Measurements from ENCODE around the gene FAM53B.

Gene FAM53B

DNA sequence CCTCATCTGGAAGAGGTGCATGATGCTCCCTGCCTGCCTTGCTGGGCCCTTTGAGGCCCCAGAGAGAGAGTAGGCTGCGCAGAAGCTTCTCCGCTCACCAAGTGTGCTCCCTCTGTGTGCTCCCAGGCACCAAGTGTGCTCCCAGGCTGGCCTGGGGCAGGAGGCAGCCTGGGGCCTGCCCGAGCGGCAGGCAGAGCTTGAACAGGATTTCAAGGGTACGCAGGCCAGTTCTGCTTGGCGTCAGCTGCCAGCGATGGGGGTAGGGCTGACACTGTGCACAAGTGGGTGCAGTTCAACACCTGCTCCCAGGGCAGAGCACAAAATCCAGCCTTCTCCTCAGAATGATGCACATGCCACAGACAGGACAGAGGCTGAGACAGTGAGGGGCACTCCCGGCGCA lies 119.7 kb downstream of the FAM53B start:
- DNase-seq (ENCODE audit: low read depth): no peak
- TF ChIP-seq, protein P1, sequence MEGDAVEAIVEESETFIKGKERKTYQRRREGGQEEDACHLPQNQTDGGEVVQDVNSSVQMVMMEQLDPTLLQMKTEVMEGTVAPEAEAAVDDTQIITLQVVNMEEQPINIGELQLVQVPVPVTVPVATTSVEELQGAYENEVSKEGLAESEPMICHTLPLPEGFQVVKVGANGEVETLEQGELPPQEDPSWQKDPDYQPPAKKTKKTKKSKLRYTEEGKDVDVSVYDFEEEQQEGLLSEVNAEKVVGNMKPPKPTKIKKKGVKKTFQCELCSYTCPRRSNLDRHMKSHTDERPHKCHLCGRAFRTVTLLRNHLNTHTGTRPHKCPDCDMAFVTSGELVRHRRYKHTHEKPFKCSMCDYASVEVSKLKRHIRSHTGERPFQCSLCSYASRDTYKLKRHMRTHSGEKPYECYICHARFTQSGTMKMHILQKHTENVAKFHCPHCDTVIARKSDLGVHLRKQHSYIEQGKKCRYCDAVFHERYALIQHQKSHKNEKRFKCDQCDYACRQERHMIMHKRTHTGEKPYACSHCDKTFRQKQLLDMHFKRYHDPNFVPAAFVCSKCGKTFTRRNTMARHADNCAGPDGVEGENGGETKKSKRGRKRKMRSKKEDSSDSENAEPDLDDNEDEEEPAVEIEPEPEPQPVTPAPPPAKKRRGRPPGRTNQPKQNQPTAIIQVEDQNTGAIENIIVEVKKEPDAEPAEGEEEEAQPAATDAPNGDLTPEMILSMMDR (IDR thresholded peaks at IDR 0.05; ENCODE audit: control insufficient read depth, insufficient read depth, low read depth, low read length, missing control alignments): no peak
- no peak overlapping the region for H3K4me3 ChIP-seq (ENCODE audit: control insufficient read depth, low read depth, low read length)

DNA sequence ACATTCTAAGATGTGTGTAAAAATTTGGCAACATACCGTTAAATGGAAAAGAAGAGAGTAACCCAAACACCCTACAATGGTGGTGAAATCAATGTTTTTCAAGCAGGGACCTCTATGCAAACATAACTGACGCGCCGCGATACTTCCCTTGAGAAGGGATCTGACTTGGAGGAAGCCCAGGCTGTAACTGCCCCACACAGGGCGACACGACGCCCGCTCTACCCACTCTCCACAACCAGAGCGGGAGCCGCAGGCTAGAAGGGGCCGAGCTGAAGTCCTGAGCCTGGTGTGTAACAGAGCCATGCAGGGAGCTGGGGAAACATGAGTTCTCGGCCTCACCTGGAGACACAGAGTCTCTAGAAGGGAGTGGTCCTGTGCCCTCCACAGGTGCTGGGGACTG lies 120.2 kb downstream of the FAM53B start:
- TF ChIP-seq, protein P1 (IDR thresholded peaks at IDR 0.05; ENCODE audit: control insufficient read depth, insufficient read depth, low read depth, low read length, missing control alignments): no peak
- DNase-seq (ENCODE audit: low read depth): no peak
- no peak overlapping the region for H3K4me3 ChIP-seq (ENCODE audit: control insufficient read depth, low read depth, low read length)

DNA sequence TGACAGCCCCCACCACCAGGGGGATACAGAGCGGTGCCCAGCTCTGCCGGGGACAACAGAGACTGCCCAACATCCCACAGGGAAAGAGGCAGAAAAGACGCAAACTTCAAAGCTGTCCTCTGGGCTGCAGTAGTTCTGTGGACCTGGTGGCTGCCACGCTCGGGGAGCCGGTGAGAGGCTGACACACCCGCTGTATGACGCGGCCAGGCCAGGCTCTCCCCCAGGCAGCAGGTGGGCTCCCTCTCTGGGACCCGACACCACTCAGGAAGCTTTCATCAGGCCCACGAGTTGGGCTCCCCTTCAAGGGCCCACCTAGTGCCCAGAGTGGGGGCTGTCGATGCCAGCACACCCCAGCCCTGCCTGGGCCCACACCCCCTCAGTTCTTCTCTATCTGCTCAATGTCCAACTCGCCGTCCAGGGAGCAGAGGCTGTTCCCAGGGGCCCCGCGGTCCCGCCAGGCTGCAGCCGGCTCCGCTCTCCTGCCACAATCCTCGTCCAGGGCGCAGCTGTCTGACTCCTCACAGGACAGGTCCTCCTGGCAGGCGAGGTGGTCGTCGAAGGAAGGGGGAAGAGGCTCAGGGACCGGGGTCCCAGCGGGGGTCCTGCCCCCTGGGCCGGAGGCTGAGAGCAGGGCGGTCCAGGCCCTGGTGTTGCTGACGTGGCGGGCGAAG lies 121.2 kb downstream of the FAM53B start:
- TF ChIP-seq, protein P1 (IDR thresholded peaks at IDR 0.05; ENCODE audit: control insufficient read depth, insufficient read depth, low read depth, low read length, missing control alignments): no peak
- no peak for DNase-seq (ENCODE audit: low read depth)
- H3K4me3 ChIP-seq (ENCODE audit: control insufficient read depth, low read depth, low read length): no peak overlapping the region

- TF ChIP-seq, protein P1 (IDR thresholded peaks at IDR 0.05; ENCODE audit: control insufficient read depth, insufficient read depth, low read depth, low read length, missing control alignments): no peak
- H3K4me3 ChIP-seq (ENCODE audit: control insufficient read depth, low read depth, low read length): no peak overlapping the region
- no peak for DNase-seq (ENCODE audit: low read depth)
Observed at GRCh38 chr10:124622158-124622557, 122.0 kb downstream of the FAM53B start.

GRCh38 chr10:124621637-124622036 lies 122.5 kb downstream of the FAM53B start:
- no peak for DNase-seq (ENCODE audit: low read depth)
- no peak overlapping the region for H3K4me3 ChIP-seq (ENCODE audit: control insufficient read depth, low read depth, low read length)
- TF ChIP-seq, protein P1 (IDR thresholded peaks at IDR 0.05; ENCODE audit: control insufficient read depth, insufficient read depth, low read depth, low read length, missing control alignments): no peak

DNA sequence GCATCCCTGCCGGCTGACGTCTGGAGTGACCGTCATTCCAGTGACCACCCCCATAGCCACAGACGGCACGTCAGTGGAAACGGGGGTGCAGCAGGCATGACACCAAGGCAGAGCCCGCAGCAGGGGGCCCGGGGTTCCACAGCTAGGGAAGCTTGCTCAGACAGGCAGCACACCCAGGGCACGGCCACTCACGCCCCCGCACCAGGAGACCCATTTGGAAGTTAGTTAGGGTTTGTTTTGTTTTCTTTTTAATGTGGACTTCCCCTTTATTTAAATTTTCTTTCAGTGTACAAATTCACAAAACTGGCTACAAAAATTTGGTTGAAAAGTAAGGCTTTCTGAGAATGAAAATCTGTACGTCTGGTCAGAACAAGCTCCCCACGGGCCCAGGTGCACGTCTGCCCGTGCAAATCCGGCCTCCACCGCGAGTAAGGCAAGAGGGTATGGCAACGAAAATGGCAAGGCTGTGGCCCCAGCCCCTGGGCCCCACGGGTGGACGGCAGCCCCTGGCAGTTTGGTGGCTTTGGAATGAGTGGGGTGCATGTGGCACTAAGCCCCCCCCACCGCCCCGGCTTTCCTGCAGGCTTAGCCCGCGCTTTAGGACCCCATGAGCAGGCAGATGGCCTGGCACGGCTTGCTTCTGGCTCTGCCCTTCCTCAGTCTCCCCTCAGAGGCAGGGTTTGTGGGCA lies 124.2 kb downstream of the FAM53B start:
- no peak overlapping the region for H3K4me3 ChIP-seq (ENCODE audit: control insufficient read depth, low read depth, low read length)
- TF ChIP-seq, protein P1 (IDR thresholded peaks at IDR 0.05; ENCODE audit: control insufficient read depth, insufficient read depth, low read depth, low read length, missing control alignments): no peak
- no peak for DNase-seq (ENCODE audit: low read depth)
